Memory B cell (primary cell): Measurements from ENCODE around the gene SOS2.
"Not testable (repeated sequence)": the region's sequence is repeated elsewhere in the genome, so short reads cannot be mapped to it uniquely, and the experiment has no call there.

Experiments
- ATAC-seq: fragments of 150-1000 bp; cut with Tn5 transposase; 2 replicates; pipeline ENCODE4 v1.10.0; 2021; ENCODE audit warnings: low read depth, mild to moderate bottlenecking, moderate library complexity
- DNase-seq, 2 donors: peaks; one replicate each; pipeline ENCODE4 v3.0.0; 2022; ENCODE audit warnings: low spot score in 2 of 2
- H3K27ac Mint-ChIP-seq: one replicate; pipeline ENCODE4 v1.8.0; 2022; ENCODE audit warnings: mild to moderate bottlenecking, moderate library complexity, mixed read lengths
- H3K27me3 Mint-ChIP-seq: one replicate; pipeline ENCODE4 v1.8.0; 2022; ENCODE audit warnings: mixed read lengths
- H3K36me3 Mint-ChIP-seq: one replicate; pipeline ENCODE4 v1.8.0; 2022; ENCODE audit warnings: mild to moderate bottlenecking, mixed read lengths
- H3K4me1 Mint-ChIP-seq: one replicate; pipeline ENCODE4 v1.8.0; 2022; ENCODE audit warnings: mixed read lengths
- H3K4me3 Mint-ChIP-seq: one replicate; pipeline ENCODE4 v1.8.0; 2022; ENCODE audit warnings: mild to moderate bottlenecking, moderate library complexity, mixed read lengths
- H3K9me3 Mint-ChIP-seq: one replicate; pipeline ENCODE4 v1.8.0; 2022; ENCODE audit warnings: mixed read lengths

SOS2 gene

DNA sequence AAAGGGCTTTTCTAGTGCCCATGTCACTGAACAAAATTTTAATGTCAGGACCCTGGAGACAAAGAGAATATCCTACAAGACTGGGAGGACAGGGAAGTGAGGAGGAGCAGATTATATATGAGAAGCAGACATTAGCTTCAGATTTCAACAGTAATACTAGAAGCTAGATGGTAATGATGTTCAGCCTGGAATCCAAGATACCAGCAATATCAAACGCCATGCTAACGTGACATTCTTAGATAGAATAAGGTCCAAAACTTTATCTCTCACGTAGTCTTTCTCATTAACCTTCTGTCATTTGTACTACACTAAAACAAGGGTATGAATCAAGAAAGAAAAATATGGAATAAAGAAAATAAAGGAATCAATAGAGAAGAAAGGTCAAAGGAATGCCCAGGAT, 18.7 kb downstream of the SOS2 start:
- H3K4me3 Mint-ChIP-seq, result no peak overlapping the region
- ATAC-seq, result no peak
- H3K9me3 Mint-ChIP-seq, result no peaks in the 10 kb centered on the region
- no peak overlapping the region for H3K27ac Mint-ChIP-seq
- DNase-seq, result no peak
- H3K4me1 Mint-ChIP-seq, result peaks cover 10% of the 10 kb centered on the region
- H3K27me3 Mint-ChIP-seq, result no peaks in the 10 kb centered on the region
- peaks cover 3% of the 10 kb centered on the region for H3K36me3 Mint-ChIP-seq

DNA sequence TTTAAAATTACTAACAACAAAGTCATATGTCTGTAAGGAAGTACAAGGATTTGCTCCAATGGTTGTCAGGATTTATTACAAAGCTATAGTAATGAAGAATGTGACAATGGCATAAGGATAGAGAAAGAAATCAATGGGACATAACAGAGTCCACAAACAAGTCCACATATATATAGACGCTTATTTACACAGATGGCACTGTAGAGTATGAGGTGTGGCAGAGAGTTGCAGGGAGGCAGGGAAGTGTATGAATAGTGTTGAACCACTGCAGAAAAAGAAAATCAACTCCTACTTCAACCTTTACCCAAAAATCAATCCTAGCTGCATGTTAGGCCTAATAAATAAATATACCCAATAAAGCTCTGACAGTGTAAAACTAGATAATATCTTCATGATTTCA, 21.3 kb downstream of the SOS2 start:
- Mint-ChIP-seq H3K9me3 (no peaks in the 10 kb centered on the region), H3K27me3 (no peaks in the 10 kb centered on the region), H3K4me3 (no peak overlapping the region), H3K27ac (no peak overlapping the region), H3K4me1 (peaks cover 12% of the 10 kb centered on the region), H3K36me3 (peaks cover 3% of the 10 kb centered on the region)
- DNase-seq (no peak), ATAC-seq (no peak)

DNA sequence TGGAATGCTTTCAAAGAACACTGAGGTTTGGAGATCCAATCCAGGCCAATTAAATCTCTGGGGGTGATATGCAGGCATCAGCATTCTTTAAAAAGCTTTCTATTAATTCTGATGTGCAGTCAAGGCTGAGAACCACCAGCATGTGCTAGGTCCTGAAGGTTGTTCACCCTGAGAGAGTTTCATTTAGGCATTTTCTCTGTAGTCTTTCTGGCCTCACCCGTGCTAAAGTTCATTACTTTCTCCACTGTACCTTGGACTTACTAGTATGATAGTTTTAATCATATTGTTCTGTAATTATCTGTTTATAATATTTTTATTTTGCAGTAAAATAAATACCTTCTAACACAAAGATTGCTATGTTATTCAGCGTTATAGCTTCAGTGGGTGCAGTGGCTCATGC, 32.9 kb downstream of the SOS2 start:
- ATAC-seq, result no peak

DNA sequence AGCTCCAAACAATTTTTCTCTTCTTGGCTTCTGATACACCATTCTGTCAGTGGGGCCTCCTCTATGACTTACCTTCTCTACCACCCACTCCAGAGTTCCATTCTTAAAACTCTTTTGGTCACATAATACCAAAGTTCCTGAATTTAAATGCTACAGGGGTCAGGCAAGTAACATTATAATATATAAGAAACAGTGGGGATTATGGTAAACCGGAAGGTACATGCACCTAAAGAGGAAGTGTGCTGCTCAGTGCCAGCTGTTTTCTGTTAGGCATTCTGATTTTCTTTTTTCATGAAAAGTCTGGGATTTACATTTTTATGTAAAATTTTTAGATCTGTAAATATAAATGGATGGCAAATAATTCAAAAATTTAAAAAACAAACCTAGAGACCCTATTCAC, 39.9 kb downstream of the SOS2 start:
- H3K36me3 Mint-ChIP-seq, result peaks cover 8% of the 10 kb centered on the region
- ATAC-seq (no peak), DNase-seq (no peak)
- no peaks in the 10 kb centered on the region for H3K4me1 Mint-ChIP-seq
- H3K9me3 Mint-ChIP-seq, result no peaks in the 10 kb centered on the region
- no peak overlapping the region for H3K4me3 Mint-ChIP-seq
- no peaks in the 10 kb centered on the region for H3K27me3 Mint-ChIP-seq
- H3K27ac Mint-ChIP-seq, result no peak overlapping the region

More for the DNA sequence above, 32.9 kb downstream of the SOS2 start:
- Mint-ChIP-seq H3K9me3 (no peaks in the 10 kb centered on the region), H3K36me3 (peaks cover 10% of the 10 kb centered on the region), H3K27ac (no peak overlapping the region), H3K27me3 (no peaks in the 10 kb centered on the region), H3K4me1 (no peaks in the 10 kb centered on the region), H3K4me3 (no peak overlapping the region)
- DNase-seq, result no peak

DNA sequence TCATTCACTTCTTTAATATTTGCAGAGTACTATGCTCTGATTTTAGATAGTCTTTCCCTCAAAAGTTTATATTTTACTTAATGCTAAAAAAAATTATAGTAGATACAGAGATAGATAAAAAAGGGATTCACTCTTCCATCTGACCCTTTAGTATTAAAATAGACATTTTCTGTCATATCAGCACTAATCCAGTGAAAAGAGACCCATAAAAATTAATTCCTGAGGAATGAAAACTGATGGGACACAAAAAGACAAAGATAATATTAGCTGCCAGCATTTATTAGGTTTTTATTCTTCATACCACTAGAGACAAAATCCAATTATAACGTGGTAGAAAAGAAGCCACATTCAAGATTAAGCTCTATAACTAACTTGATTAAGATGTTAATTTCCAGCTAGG, 45.3 kb downstream of the SOS2 start:
- ATAC-seq, result no peak
- no peaks in the 10 kb centered on the region for H3K9me3 Mint-ChIP-seq
- H3K4me3 Mint-ChIP-seq, result no peak overlapping the region
- H3K36me3 Mint-ChIP-seq, result peaks cover 14% of the 10 kb centered on the region
- no peak for DNase-seq
- H3K4me1 Mint-ChIP-seq, result no peaks in the 10 kb centered on the region
- H3K27me3 Mint-ChIP-seq, result no peaks in the 10 kb centered on the region
- H3K27ac Mint-ChIP-seq, result no peak overlapping the region

DNA sequence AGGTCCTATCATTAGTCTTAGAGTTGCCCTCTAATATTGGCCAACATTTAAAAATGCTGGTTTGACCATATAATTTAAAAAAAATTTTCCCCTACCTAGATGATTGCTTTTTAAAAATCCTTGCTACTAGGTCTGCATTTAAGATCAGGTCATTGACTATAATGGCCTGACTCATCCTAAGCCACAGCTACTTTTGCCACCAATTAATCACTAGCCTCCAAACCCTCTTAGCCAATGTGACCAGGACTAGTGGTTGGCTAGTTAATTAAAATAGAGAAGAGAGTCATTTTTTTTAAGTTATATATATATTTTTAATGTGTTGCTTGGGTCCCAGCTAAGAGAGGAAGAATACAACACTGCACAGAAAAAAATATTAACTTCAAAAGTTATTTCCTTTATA, 57.5 kb downstream of the SOS2 start:
- Mint-ChIP-seq H3K4me1 (no peaks in the 10 kb centered on the region), H3K4me3 (no peak overlapping the region), H3K9me3 (no peaks in the 10 kb centered on the region), H3K36me3 (peaks cover 7% of the 10 kb centered on the region), H3K27me3 (no peaks in the 10 kb centered on the region), H3K27ac (no peak overlapping the region)
- DNase-seq (no peak), ATAC-seq (no peak)

DNA sequence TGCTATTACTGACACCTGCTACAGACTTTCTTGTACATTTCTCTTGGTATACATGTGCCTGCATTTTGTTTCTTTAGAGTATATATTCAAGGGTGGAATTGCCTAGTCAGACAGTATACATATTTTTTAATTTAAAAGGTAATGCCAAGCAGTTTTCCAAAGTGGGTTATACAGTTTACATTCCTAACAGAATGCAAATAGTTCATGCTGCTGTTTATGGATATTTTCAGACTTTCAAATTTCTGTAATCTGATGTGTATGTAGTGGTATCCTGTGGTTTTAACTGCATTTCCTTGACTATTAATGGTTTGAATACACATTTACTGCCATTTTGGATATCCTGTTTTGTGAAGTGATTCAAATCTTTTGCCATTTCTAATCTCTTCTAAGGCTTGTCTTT, 59.5 kb downstream of the SOS2 start:
- Mint-ChIP-seq H3K4me3 (no peak overlapping the region), H3K9me3 (no peaks in the 10 kb centered on the region), H3K27me3 (no peaks in the 10 kb centered on the region), H3K36me3 (peaks cover 2% of the 10 kb centered on the region), H3K27ac (no peak overlapping the region), H3K4me1 (no peaks in the 10 kb centered on the region)
- DNase-seq (no peak), ATAC-seq (no peak)

DNA sequence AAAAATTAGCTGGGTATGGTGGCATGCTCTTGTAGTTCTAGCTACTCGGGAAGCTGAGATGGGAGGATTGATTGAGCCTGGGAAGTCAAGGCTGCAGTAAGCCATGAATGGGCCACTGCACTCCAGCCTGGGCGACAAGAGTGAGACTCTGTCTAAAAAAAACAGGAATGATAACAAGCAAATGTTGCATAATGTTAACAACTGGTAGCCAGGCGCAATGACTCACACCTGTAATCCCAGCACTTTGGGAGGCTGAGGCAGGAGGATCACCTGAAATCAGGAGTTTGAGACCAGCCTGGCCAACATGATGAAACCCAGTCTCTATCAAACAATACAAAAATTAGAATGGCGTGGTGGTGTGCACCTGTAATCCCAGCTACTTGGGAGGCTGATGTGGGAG, 64.0 kb downstream of the SOS2 start:
- not testable (repeated sequence) for H3K27me3 Mint-ChIP-seq, H3K4me1 Mint-ChIP-seq, DNase-seq, H3K36me3 Mint-ChIP-seq, H3K27ac Mint-ChIP-seq, H3K9me3 Mint-ChIP-seq, H3K4me3 Mint-ChIP-seq, ATAC-seq

DNA sequence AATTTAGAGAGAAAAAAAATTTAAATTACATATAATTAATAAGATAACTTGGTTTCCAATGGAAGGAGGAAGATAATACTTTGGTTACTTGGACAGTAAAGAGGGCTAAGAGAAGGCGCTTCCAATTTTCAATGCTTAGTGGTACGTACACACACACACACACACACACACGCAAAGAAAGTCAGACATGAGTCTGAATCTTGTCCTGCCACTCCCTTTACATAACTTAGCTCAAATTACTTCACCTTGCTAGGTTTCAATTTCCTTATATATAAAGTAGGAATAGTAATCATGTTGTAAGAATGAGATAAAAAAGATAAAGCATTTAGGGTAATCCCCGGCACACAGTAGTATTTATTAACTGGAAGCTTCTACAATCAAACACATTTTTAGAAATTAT, 75.3 kb downstream of the SOS2 start:
- H3K27me3 Mint-ChIP-seq, result no peaks in the 10 kb centered on the region
- no peaks in the 10 kb centered on the region for H3K9me3 Mint-ChIP-seq
- ATAC-seq, result no peak
- H3K4me1 Mint-ChIP-seq, result peaks cover 2% of the 10 kb centered on the region
- H3K4me3 Mint-ChIP-seq, result no peak overlapping the region
- no peak for DNase-seq
- peaks cover 23% of the 10 kb centered on the region for H3K36me3 Mint-ChIP-seq
- no peak overlapping the region for H3K27ac Mint-ChIP-seq

DNA sequence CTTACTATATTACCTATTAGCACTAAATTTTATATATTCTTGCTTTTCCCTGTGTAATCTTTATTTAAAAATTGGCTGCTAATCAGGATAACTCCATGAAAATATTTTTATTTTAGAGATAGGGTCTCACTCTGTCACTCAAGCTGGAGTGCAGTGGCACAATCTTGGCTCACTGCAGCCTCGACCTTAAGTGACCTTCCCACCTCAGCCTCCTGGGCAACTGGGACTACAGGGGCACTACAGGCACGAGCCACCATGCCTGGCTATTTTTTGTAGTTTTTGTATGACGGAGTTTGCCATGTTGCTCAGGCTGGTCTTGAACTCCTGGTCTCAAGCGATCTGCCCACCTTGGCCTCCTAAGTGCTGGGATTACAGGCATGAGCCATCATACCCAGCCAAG, 82.6 kb downstream of the SOS2 start:
- no peak for ATAC-seq
- H3K36me3 Mint-ChIP-seq, result peaks cover 19% of the 10 kb centered on the region
- peaks cover under 1% of the 10 kb centered on the region for H3K4me1 Mint-ChIP-seq
- H3K27ac Mint-ChIP-seq, result no peak overlapping the region
- no peak for DNase-seq
- no peak overlapping the region for H3K4me3 Mint-ChIP-seq
- no peaks in the 10 kb centered on the region for H3K9me3 Mint-ChIP-seq
- H3K27me3 Mint-ChIP-seq, result no peaks in the 10 kb centered on the region

DNA sequence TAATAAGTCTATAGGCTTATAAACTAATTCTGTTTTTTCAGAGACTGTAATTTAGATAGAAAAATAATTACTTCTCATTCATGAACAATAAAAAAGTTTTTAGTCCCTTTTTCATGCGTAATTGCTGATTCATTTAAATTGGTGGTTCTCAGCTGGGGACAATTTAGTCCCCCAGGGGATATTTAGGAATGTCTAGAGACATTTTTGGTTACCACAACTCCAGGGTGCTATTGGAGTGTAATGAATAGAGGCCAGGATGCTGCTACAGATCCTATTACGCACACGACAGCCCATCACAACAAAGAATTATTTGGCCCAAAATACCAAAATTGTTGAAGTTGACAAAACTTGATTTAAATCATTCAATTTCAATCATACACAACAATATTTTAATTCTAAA, 92.2 kb downstream of the SOS2 start:
- H3K36me3 Mint-ChIP-seq, result peaks cover 6% of the 10 kb centered on the region
- no peaks in the 10 kb centered on the region for H3K27me3 Mint-ChIP-seq
- no peaks in the 10 kb centered on the region for H3K9me3 Mint-ChIP-seq
- ATAC-seq, result no peak
- no peaks in the 10 kb centered on the region for H3K4me1 Mint-ChIP-seq
- DNase-seq, result no peak
- no peak overlapping the region for H3K27ac Mint-ChIP-seq
- no peak overlapping the region for H3K4me3 Mint-ChIP-seq

DNA sequence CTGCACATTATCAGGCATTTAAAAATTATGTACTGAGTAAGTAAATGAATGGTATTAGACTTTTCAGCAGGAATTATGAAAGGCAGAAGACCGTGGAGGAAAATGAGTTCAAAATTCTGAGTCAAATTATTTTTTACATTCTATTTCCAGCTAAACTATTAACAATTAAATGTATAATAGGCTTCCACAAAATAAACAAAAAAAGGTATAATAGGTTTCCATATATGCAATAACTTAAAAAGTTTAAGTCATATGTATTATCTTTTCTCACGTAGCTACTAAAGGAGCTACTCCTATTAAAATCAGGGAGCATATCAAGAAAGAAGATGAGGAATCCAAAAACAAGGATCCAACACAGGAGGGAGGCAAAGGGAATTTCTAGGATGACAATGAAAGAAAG, 103.6 kb downstream of the SOS2 start:
- Mint-ChIP-seq H3K36me3 (peaks cover 32% of the 10 kb centered on the region), H3K27ac (peak overlapping the region; percentile 35), H3K4me1 (no peaks in the 10 kb centered on the region), H3K4me3 (no peak overlapping the region), H3K27me3 (no peaks in the 10 kb centered on the region), H3K9me3 (peaks cover 3% of the 10 kb centered on the region)
- no peak for ATAC-seq
- DNase-seq, result no peak

DNA sequence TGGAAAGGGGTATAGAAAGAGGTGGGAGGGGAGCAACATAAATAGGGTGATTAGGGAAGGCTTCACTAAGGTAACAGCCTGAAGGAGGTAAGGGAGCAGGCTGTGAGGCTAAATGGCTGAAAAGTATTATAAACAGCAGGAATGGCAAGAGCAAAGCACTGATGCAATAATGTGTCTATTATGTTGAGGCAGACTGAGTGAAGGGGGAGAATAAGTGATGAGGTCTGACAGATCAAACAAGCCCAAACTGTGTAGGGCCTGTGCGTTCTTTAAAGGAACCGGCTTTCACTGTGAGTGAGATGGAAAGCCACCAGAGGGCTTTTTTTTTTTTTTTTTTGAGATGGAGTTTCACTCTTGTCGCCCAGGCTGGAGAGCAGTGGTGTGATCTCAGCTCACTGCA, 108.3 kb downstream of the SOS2 start:
- Mint-ChIP-seq H3K4me1 (no peaks in the 10 kb centered on the region), H3K27me3 (no peaks in the 10 kb centered on the region), H3K27ac (no peak overlapping the region), H3K4me3 (no peak overlapping the region), H3K36me3 (peaks cover 29% of the 10 kb centered on the region), H3K9me3 (no peaks in the 10 kb centered on the region)
- no peak for DNase-seq
- ATAC-seq, result no peak

DNA sequence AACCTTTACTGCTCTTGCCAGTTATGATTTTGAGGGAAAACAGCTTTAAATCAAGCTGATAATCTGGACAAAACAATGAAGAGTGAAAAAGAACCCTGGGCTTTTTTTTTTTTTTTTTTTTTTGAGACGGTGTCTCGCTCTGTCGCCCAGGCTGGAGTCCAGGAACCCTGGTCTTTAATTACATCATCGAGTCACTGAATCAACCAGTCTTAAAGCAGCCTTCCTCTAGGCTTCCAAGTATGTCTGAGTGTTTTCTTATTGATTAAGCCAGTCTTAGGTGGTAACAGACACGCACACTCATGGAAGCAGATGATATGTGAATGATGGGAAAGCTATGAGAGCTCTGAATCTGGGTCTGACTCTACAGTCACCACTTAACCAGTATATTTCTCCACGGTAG, 109.1 kb downstream of the SOS2 start:
- Mint-ChIP-seq H3K36me3 (peaks cover 27% of the 10 kb centered on the region), H3K27me3 (no peaks in the 10 kb centered on the region), H3K4me3 (no peak overlapping the region), H3K9me3 (no peaks in the 10 kb centered on the region), H3K27ac (no peak overlapping the region), H3K4me1 (no peaks in the 10 kb centered on the region)
- ATAC-seq (no peak), DNase-seq (no peak)

DNA sequence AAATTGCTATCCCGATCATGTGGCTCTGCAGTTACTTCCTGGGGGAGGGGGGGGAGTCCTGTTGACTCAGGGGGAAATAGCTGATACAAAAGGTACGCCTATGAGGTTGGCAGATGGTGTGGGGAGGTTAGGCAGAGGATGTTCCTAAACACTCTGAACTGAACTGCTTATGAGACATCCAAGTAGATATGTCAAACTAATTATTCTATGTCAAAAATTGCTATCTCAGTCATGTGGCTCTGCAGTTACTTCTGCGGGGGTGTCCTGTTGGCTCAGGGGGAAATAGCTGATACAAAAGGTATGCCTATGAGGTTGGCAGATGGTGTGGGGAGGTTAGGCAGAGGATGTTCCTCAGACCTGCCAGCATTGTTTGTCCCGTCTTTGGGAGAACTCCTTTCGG, 109.9 kb downstream of the SOS2 start:
- peaks cover 26% of the 10 kb centered on the region for H3K36me3 Mint-ChIP-seq
- DNase-seq (no peak), ATAC-seq (no peak)

DNA sequence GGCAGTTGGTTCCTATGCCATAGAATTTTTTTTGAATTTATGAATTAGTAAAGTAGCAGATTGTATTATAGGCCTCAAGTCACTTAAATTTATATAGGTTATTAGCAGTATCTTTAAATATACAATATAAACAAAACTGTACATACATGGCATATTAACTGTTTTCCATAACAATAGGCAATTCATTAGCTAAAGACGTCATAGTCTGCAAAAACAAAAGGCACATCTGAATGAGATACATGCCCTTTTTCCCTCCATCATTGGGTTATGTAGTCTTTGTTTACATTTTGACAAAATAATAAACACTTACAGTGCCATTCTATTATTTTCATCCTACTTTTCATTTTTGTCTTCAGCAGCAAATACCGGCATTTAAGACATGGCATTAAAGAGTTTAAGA, 113.9 kb downstream of the SOS2 start:
- peaks cover 9% of the 10 kb centered on the region for H3K4me1 Mint-ChIP-seq
- no peak for DNase-seq
- H3K36me3 Mint-ChIP-seq, result peaks cover 14% of the 10 kb centered on the region
- H3K4me3 Mint-ChIP-seq, result no peak overlapping the region
- ATAC-seq, result no peak
- no peaks in the 10 kb centered on the region for H3K27me3 Mint-ChIP-seq
- no peaks in the 10 kb centered on the region for H3K9me3 Mint-ChIP-seq
- H3K27ac Mint-ChIP-seq, result peak overlapping the region; percentile 47

More for the DNA sequence above, 109.9 kb downstream of the SOS2 start:
- Mint-ChIP-seq H3K27me3 (no peaks in the 10 kb centered on the region), H3K27ac (peak overlapping the region; percentile 63), H3K4me1 (peaks cover 4% of the 10 kb centered on the region), H3K9me3 (no peaks in the 10 kb centered on the region), H3K4me3 (no peak overlapping the region)
